Naive thymus-derived CD4-positive, alpha-beta T cell (primary cell): ENCODE measurements around the gene ZNF529. TPM values are rescaled to one million over a fixed set of nuclear protein-coding genes. Genes with fewer than 3 reads are reported as not detected.
"Not testable (repeated sequence)": the region's sequence is repeated elsewhere in the genome, so short reads cannot be mapped to it uniquely, and the experiment has no call there.

Source experiments
- ATAC-seq: fragments of 150-1000 bp; cut with Tn5 transposase; 2 replicates; pipeline ENCODE4 v1.10.0; 2021; ENCODE audit warnings: mild to moderate bottlenecking, moderate library complexity
- CTCF ChIA-PET: fragments of 350-600 bp; sonication (Branson Sonifier 250); formaldehyde crosslinking; loops from one replicate; lab custom pipeline; 2021; ENCODE audit warnings: antibody characterized with exemption; lab: Charles Lee
- POLR2A ChIA-PET: fragments of 350-600 bp; sonication (Branson Sonifier 250); formaldehyde crosslinking; loops from one replicate; lab custom pipeline; 2021; ENCODE audit warnings: antibody characterized with exemption, inconsistent platforms; lab: Charles Lee
- DNase-seq, 9 donors: peaks; one replicate each; pipeline versions ENCODE4 v3.0.0 to v3.0.0-alpha.2; 2020 to 2022; ENCODE audit warnings: mixed read lengths in 1 of 9
- H3K27ac ChIP-seq: one replicate; pipeline ENCODE4 v1.7.0; 2013; ENCODE audit warnings: mild to moderate bottlenecking, low read depth, low read length, moderate library complexity
- H3K27me3 ChIP-seq, 2 donors: one replicate each; pipeline ENCODE4 v1.7.0; 2013; ENCODE audit warnings: low read length in 2 of 2, mild to moderate bottlenecking in 2 of 2, moderate library complexity in 2 of 2; ENCODE audit not compliant: control insufficient read depth in 2 of 2, insufficient read depth in 2 of 2
- H3K36me3 ChIP-seq, 3 experiments: 1 replicate in 2 of 3; 2 replicates in 1 of 3; pipeline ENCODE4 v1.7.0; 2013; ENCODE audit warnings: low read length in 3 of 3, mild to moderate bottlenecking in 3 of 3, moderate library complexity in 1 of 3; ENCODE audit not compliant: insufficient read depth in 3 of 3, control insufficient read depth in 2 of 3
- H3K4me1 ChIP-seq, 2 donors: one replicate each; pipeline ENCODE4 v1.7.0; 2013; ENCODE audit warnings: low read length in 2 of 2, mild to moderate bottlenecking in 2 of 2, moderate library complexity in 1 of 2; ENCODE audit not compliant: control insufficient read depth in 2 of 2, insufficient read depth in 2 of 2
- H3K4me3 ChIP-seq: 2 replicates; pipeline ENCODE4 v1.7.0; 2013; ENCODE audit warnings: mild to moderate bottlenecking, low read length
- H3K9me3 ChIP-seq, 3 experiments: 1 replicate in 2 of 3; 2 replicates in 1 of 3; pipeline ENCODE4 v1.7.0; 2013; ENCODE audit warnings: low read length in 3 of 3; ENCODE audit not compliant: control insufficient read depth in 2 of 3
- H3K27ac Mint-ChIP-seq, 9 donors: one replicate each; pipeline ENCODE4 v1.8.0; 2020 to 2022; ENCODE audit warnings: mixed read lengths in 9 of 9, mild to moderate bottlenecking in 8 of 9, moderate library complexity in 5 of 9, inconsistent platforms in 2 of 9
- H3K27me3 Mint-ChIP-seq, 5 donors: one replicate each; pipeline ENCODE4 v1.8.0; 2021 to 2022; ENCODE audit warnings: mixed read lengths in 5 of 5, mild to moderate bottlenecking in 1 of 5
- H3K36me3 Mint-ChIP-seq, 5 donors: one replicate each; pipeline ENCODE4 v1.8.0; 2020 to 2022; ENCODE audit warnings: mixed read lengths in 5 of 5, mild to moderate bottlenecking in 3 of 5, inconsistent platforms in 1 of 5
- H3K4me1 Mint-ChIP-seq, 7 donors: one replicate each; pipeline ENCODE4 v1.8.0; 2020 to 2022; ENCODE audit warnings: mixed read lengths in 7 of 7, mild to moderate bottlenecking in 3 of 7, inconsistent platforms in 1 of 7
- H3K4me3 Mint-ChIP-seq, 10 donors: one replicate each; pipeline ENCODE4 v1.8.0; 2020 to 2022; ENCODE audit warnings: mild to moderate bottlenecking in 10 of 10, mixed read lengths in 10 of 10, moderate library complexity in 6 of 10, inconsistent platforms in 2 of 10
- H3K9me3 Mint-ChIP-seq, 11 donors: one replicate each; pipeline ENCODE4 v1.8.0; 2020 to 2022; ENCODE audit warnings: mixed read lengths in 11 of 11, mild to moderate bottlenecking in 4 of 11, inconsistent platforms in 1 of 11, moderate library complexity in 1 of 11
- intact Hi-C, 2 donors: fragments of 100-400 bp; cut with micrococcal nuclease; formaldehyde crosslinking; loops; one replicate each; pipeline ENCODE4 v1.15.1; 2023
- polyA plus RNA-seq, 2 donors: library from polyadenylated mRNA; unstranded; fragments of 300-500 nt; fragmentation: Illumina TruSeq; gene quantifications; one replicate each; pipeline ENCODE4 v1.2.3, GENCODE V29; 2021
- total RNA-seq, 6 experiments: library from RNA in 5 of 6; stranded (reverse) in 5 of 6; gene quantifications; 1 replicate in 5 of 6; 2 replicates in 1 of 6; pipeline ENCODE4 v1.2.3 and lab custom pipeline; 2021 to 2026

The ZNF529 gene
- total RNA-seq (10 to 100 TPM; 22.6 to 37.8 (median 33.8) TPM), polyA plus RNA-seq (10 to 100 TPM in 1 of 2 donors, 1 to 10 TPM in 1; 9.9 to 12.3 TPM), total RNA-seq (lab: John Stamatoyannopoulos, UW) (52.0 reads per million, percentile 72 among the genes with 10 or more reads in this experiment)

GRCh38 chr19:36573020-36573894 lies at the start of gene ZNF529:
Gene ZNF529 (minus strand): TSS chr19:36573292. CDS start chr19:36572346, 946 bp downstream.
- DNase-seq (peak; percentile 67 to 95 (median 85)), ATAC-seq (peak; percentile 95)
- ChIA-PET CTCF (interaction anchor here (0.5 kb wide), 1 partner anchor 276 kb away, joined by 3 read pairs; no protein-coding TSS in a partner anchor), POLR2A (interaction anchor here (0.5 to 2.0 kb wide), 12 partner anchors 9 to 934 kb away, joined by 3 to 18 read pairs (median 3); partner anchors contain the start of genes ZFP14, ZNF260, ZNF382 and ZNF566)
- H3K4me1 ChIP-seq: peaks cover 0 to 15% of the 10 kb centered on the region in 2 donors
- Mint-ChIP-seq H3K27me3 (no peaks in the 10 kb centered on the region), H3K4me1 (peaks cover 23 to 46% (median 40%) of the 10 kb centered on the region in 7 donors), H3K9me3 (peaks cover 0 to 66% (median 26%) of the 10 kb centered on the region in 11 donors), H3K36me3 (peaks cover 31 to 75% (median 70%) of the 10 kb centered on the region in 5 donors), H3K4me3 (peak within 1 kb of the TSS; percentile 80 to 100 (median 93)), H3K27ac (peak within 1 kb of the TSS; percentile 94 to 100 (median 98))
- peaks cover 0 to 45% (median under 1%) of the 10 kb centered on the region in 3 experiments for H3K36me3 ChIP-seq
- H3K27ac ChIP-seq: peak within 1 kb of the TSS; percentile 98
- intact Hi-C loops: loop anchor here (1.0 to 10.0 kb wide), 20 partner anchors 32 to 1334 kb away; partner anchors contain the start of genes ZFP14 (in 2 of the 2), ZNF260 (in 2 of the 2), ZNF345 (in 2 of the 2) and ZNF382 (in 2 of the 2)
- H3K27me3 ChIP-seq: no peaks in the 10 kb centered on the region
- H3K9me3 ChIP-seq: peaks cover 0 to 17% (median 4%) of the 10 kb centered on the region in 3 experiments
- H3K4me3 ChIP-seq: peak within 1 kb of the TSS; percentile 95

- intact Hi-C loops: loop anchor here (1.0 to 10.0 kb wide), 14 partner anchors 33 to 901 kb away; partner anchors contain the start of genes ZNF260 (in 2 of the 2), ZNF345 (in 2 of the 2), ZNF461 (in 2 of the 2) and ZNF529 (in 2 of the 2)
These were observed 32.9 kb upstream of the ZNF529 start for GRCh38 chr19:36605877-36606478.

GRCh38 chr19:36605101-36605876 lies 32.2 kb upstream of the ZNF529 start, which contains the start of gene ZNF382:
Gene ZNF382 (plus strand): TSS chr19:36605313. CDS start chr19:36609915, 4,602 bp downstream.
- Histone ChIP-seq H3K4me3 (peak within 1 kb of the TSS; percentile 95), H3K27ac (peak within 1 kb of the TSS; percentile 84), H3K9me3 (no peaks in the 10 kb centered on the region), H3K36me3 (peaks cover 0 to 24% (median 0%) of the 10 kb centered on the region in 3 experiments), H3K27me3 (no peaks in the 10 kb centered on the region), H3K4me1 (peaks cover 7 to 15% of the 10 kb centered on the region in 2 donors)
- ChIA-PET CTCF (no interaction called here), POLR2A (interaction anchor here (0.5 to 2.1 kb wide), 15 partner anchors 9 to 1082 kb away, joined by 3 to 18 read pairs (median 5); partner anchors contain the start of genes ZNF146, ZNF260, ZNF461 and ZNF529)
- H3K27ac Mint-ChIP-seq: peak within 1 kb of the TSS; percentile 78 to 98 (median 93)
- peaks cover 20 to 32% (median 27%) of the 10 kb centered on the region in 7 donors for H3K4me1 Mint-ChIP-seq
- ATAC-seq (peak; percentile 80), DNase-seq (peak; percentile 77 to 92 (median 86))
- peak within 1 kb of the TSS; percentile 81 to 99 (median 93) for H3K4me3 Mint-ChIP-seq
- intact Hi-C loops: loop anchor here (1.0 to 10.0 kb wide), 14 partner anchors 32 to 902 kb away; partner anchors contain the start of genes ZNF260 (in 2 of the 2), ZNF345 (in 2 of the 2), ZNF461 (in 2 of the 2) and ZNF529 (in 2 of the 2)
- peaks cover 0 to 55% (median 21%) of the 10 kb centered on the region in 11 donors for H3K9me3 Mint-ChIP-seq
- H3K36me3 Mint-ChIP-seq: peaks cover 15 to 61% (median 48%) of the 10 kb centered on the region in 5 donors
- no peaks in the 10 kb centered on the region for H3K27me3 Mint-ChIP-seq

More at GRCh38 chr19:36605877-36606478, 32.9 kb upstream of the ZNF529 start:
- POLR2A ChIA-PET: interaction anchor here (0.6 to 2.1 kb wide), 9 partner anchors 9 to 1082 kb away, joined by 3 to 18 read pairs (median 5); partner anchors contain the start of genes ZNF146, ZNF260, ZNF461 and ZNF529
- Mint-ChIP-seq H3K36me3 (peaks cover 15 to 65% (median 49%) of the 10 kb centered on the region in 5 donors), H3K9me3 (peaks cover 0 to 56% (median 19%) of the 10 kb centered on the region in 11 donors), H3K27ac (peak overlapping the region; percentile 78 to 98 (median 93)), H3K27me3 (no peaks in the 10 kb centered on the region), H3K4me3 (peak overlapping the region; percentile 81 to 99 (median 93)), H3K4me1 (peaks cover 18 to 32% (median 27%) of the 10 kb centered on the region in 7 donors)
- H3K9me3 ChIP-seq: no peaks in the 10 kb centered on the region
- DNase-seq: no peak
- ATAC-seq: peak; percentile 48
- H3K4me1 ChIP-seq: peaks cover 7 to 15% of the 10 kb centered on the region in 2 donors
- peaks cover 0 to 31% (median 4%) of the 10 kb centered on the region in 3 experiments for H3K36me3 ChIP-seq
- H3K27ac ChIP-seq: peak overlapping the region; percentile 84
- CTCF ChIA-PET: no interaction called here
- peak overlapping the region; percentile 95 for H3K4me3 ChIP-seq
- no peaks in the 10 kb centered on the region for H3K27me3 ChIP-seq

- H3K4me1 ChIP-seq: peaks cover 7 to 15% of the 10 kb centered on the region in 2 donors
- Mint-ChIP-seq H3K27me3 (no peaks in the 10 kb centered on the region), H3K27ac (peak overlapping the region; percentile 78 to 98 (median 93)), H3K4me1 (peaks cover 20 to 32% (median 27%) of the 10 kb centered on the region in 7 donors), H3K9me3 (peaks cover under 1 to 55% (median 21%) of the 10 kb centered on the region in 11 donors), H3K4me3 (peak overlapping the region; percentile 81 to 99 (median 93)), H3K36me3 (peaks cover 15 to 58% (median 42%) of the 10 kb centered on the region in 5 donors)
- intact Hi-C loops: loop anchor here (1.0 to 10.0 kb wide), 16 partner anchors 31 to 902 kb away; partner anchors contain the start of genes ZNF260 (in 2 of the 2), ZNF345 (in 2 of the 2), ZNF461 (in 2 of the 2) and ZNF529 (in 2 of the 2)
- H3K27ac ChIP-seq: peak overlapping the region; percentile 84
- POLR2A ChIA-PET: interaction anchor here (0.5 to 2.1 kb wide), 12 partner anchors 10 to 390 kb away, joined by 3 to 18 read pairs (median 4); partner anchors contain the start of genes ZNF146, ZNF260, ZNF529 and ZNF565
- peak; percentile 90 for ATAC-seq
- peaks cover 0 to 18% (median 0%) of the 10 kb centered on the region in 3 experiments for H3K36me3 ChIP-seq
- peak overlapping the region; percentile 95 for H3K4me3 ChIP-seq
- DNase-seq: peak; percentile 66 to 89 (median 79)
- CTCF ChIA-PET: no interaction called here
- H3K27me3 ChIP-seq: no peaks in the 10 kb centered on the region
- H3K9me3 ChIP-seq: no peaks in the 10 kb centered on the region
These were observed 31.6 kb upstream of the ZNF529 start for GRCh38 chr19:36604656-36605100.

- DNase-seq, POLR2A ChIA-PET, H3K27me3 ChIP-seq, H3K27ac ChIP-seq, H3K4me3 ChIP-seq, H3K36me3 ChIP-seq, CTCF ChIA-PET, H3K27me3 Mint-ChIP-seq, H3K9me3 ChIP-seq, ATAC-seq: not testable (repeated sequence)
- Mint-ChIP-seq H3K9me3 (peaks cover under 1 to 55% (median 10%) of the 10 kb centered on the region in 11 donors), H3K4me1 (peaks cover 20 to 32% (median 27%) of the 10 kb centered on the region in 7 donors), H3K27ac (peak overlapping the region in 3 of 9 donors; percentile 8 to 77 (median 69)), H3K4me3 (peak overlapping the region in 4 of 10 donors; percentile 20 to 81 (median 40)), H3K36me3 (peaks cover 5 to 45% (median 39%) of the 10 kb centered on the region in 5 donors)
- intact Hi-C loops: loop anchor here in 1 of 2 donors (10.0 kb wide), 2 partner anchors 252 to 312 kb away; partner anchors contain the start of genes ZNF345, ZNF568 and ZNF829
- H3K4me1 ChIP-seq: peaks cover 7 to 15% of the 10 kb centered on the region in 2 donors
These were observed 29.6 kb upstream of the ZNF529 start for GRCh38 chr19:36602681-36603080.
